Ramos (cell line): ENCODE measurements around the gene SPRR2D.
"Not testable (repeated sequence)": the region's sequence is repeated elsewhere in the genome, so short reads cannot be mapped to it uniquely, and the experiment has no call there.

Source experiments
- in situ Hi-C: fragments of 300-500 bp; cut with MboI; formaldehyde crosslinking; loops from one replicate; pipeline ENCODE4 v1.14.3; 2022; ENCODE audit warnings: low sequenced_read_pairs; ENCODE audit not compliant: unreplicated experiment

The SPRR2D gene

GRCh38 chr1:153022340-153022739 is 18.6 kb downstream of the SPRR2D start:
- in situ Hi-C loops: not testable (repeated sequence)

GRCh38 chr1:153021829-153022228 is 19.1 kb downstream of the SPRR2D start:
- in situ Hi-C loops: not testable (repeated sequence)

- in situ Hi-C loops: not testable (repeated sequence)
Measured at GRCh38 chr1:153011235-153011758, 29.6 kb downstream of the SPRR2D start.

- in situ Hi-C loops: no loop called here
Measured at GRCh38 chr1:153001382-153001781, 39.5 kb downstream of the SPRR2D start, which contains the start of gene SPRR3. Gene SPRR3 (plus strand): TSS chr1:153001749. CDS start chr1:153003021, 1,272 bp downstream.

GRCh38 chr1:153000294-153000693 is 40.6 kb downstream of the SPRR2D start:
- in situ Hi-C loops: no loop called here

GRCh38 chr1:152999818-153000217 is 41.1 kb downstream of the SPRR2D start:
- in situ Hi-C loops: no loop called here

- in situ Hi-C loops: no loop called here
Measured at GRCh38 chr1:152998476-152998875, 42.4 kb downstream of the SPRR2D start.

GRCh38 chr1:152997901-152998300 is 43.0 kb downstream of the SPRR2D start:
- in situ Hi-C loops: no loop called here

- in situ Hi-C loops: no loop called here
Measured at GRCh38 chr1:152996633-152997400, 44.1 kb downstream of the SPRR2D start.

- in situ Hi-C loops: no loop called here
Measured at GRCh38 chr1:152995842-152996241, 45.1 kb downstream of the SPRR2D start.

- in situ Hi-C loops: no loop called here
Measured at GRCh38 chr1:152993186-152993585, 47.7 kb downstream of the SPRR2D start.
